GM08714 (cell line): ENCODE measurements around the gene TMEM196.
"Not testable (repeated sequence)": the region's sequence is repeated elsewhere in the genome, so short reads cannot be mapped to it uniquely, and the experiment has no call there.

Experiments used
- H3K4me3 ChIP-seq: fragments of 200-500 bp; sonication (Bioruptor generic); 2 replicates; pipeline ENCODE4 v1.5.1; 2014; ENCODE audit warnings: mild to moderate bottlenecking, low read length, inconsistent platforms
- ZNF274 ChIP-seq: IDR thresholded peaks from 2 replicates; pipeline ENCODE4 v1.6.1; 2012; ENCODE audit warnings: mild to moderate bottlenecking, low read depth, low read length

TMEM196 gene

GRCh38 chr7:19744075-19744474 lies 29.3 kb downstream of the TMEM196 start:
- no peak for TF ChIP-seq ZNF274
- H3K4me3 ChIP-seq: no peak overlapping the region

- TF ChIP-seq ZNF274: no peak
- no peak overlapping the region for H3K4me3 ChIP-seq
Measured at GRCh38 chr7:19728716-19729115, 44.7 kb downstream of the TMEM196 start.

DNA sequence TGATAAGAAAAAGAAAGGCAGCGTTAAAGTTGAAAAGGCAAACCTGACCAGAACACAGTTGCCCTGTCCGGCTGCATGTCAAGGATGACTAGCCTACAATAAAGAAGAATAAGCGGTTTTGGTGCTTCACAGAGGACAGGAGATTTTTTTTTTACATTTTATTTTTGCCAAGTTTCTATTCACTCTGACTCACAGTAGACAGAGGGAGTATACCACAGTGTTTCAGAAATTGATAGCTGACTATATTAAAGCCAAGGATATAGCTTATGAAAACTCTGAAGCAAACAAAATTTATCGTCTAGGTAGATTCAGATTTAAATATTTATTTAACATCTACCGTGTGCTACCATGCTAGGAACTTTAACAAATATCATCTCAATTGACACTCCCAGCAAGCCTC lies 47.6 kb downstream of the TMEM196 start:
- H3K4me3 ChIP-seq: no peak overlapping the region
- no peak for TF ChIP-seq ZNF274

- TF ChIP-seq ZNF274: no peak
- H3K4me3 ChIP-seq: no peak overlapping the region
Measured at GRCh38 chr7:19715499-19715898, 57.9 kb downstream of the TMEM196 start.

- H3K4me3 ChIP-seq: no peak overlapping the region
- TF ChIP-seq ZNF274: no peak
Measured at GRCh38 chr7:19713676-19714075, 59.7 kb downstream of the TMEM196 start.

DNA sequence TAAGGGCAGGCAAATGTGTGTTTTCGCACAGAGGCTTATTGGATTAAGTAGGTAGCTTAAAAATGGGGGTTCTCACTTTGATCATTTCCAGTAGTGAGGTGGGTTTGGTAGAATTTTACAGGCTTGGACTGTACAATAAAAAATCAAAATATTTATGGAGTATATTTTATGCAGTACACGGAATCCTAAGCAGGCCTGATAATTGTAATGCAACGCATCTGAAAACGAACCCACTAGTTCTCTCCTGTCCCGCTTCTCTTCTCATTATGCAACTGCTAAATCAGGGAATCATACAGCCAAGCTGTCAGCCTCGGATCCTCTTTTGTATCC lies 64.2 kb downstream of the TMEM196 start:
- no peak for TF ChIP-seq ZNF274
- H3K4me3 ChIP-seq: no peak overlapping the region

GRCh38 chr7:19708397-19709248 lies 64.8 kb downstream of the TMEM196 start, which contains the start of gene POLR1F:
Gene POLR1F (minus strand): TSS chr7:19709037. CDS start chr7:19709016, 21 bp downstream.
- peak within 1 kb of the TSS; percentile 94 for H3K4me3 ChIP-seq
- no peak for TF ChIP-seq ZNF274

DNA sequence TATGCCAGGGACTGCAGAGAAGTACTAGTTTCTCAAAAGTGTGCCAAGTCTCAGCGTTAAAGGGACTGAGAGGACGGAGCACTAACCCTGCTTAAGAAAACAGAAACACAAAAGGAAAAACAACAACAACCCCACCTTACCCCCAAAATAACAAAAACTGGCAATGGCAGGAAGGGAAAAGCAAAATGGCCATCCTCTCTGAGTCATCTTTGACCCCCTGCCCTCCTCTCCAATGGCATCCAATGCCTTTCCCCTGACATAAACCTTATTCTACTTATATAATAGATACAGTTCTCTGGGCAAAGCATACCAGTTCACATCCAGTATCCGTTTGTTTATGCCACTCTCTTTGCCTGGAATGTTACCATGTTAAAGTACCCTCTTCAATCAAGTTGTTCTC lies 66.2 kb downstream of the TMEM196 start:
- no peak for TF ChIP-seq ZNF274
- H3K4me3 ChIP-seq: peak overlapping the region; percentile 94

GRCh38 chr7:19705663-19706062 lies 67.8 kb downstream of the TMEM196 start:
- TF ChIP-seq ZNF274: no peak
- H3K4me3 ChIP-seq: no peak overlapping the region

GRCh38 chr7:19701471-19701870 lies 71.9 kb downstream of the TMEM196 start:
- no peak for TF ChIP-seq ZNF274
- no peak overlapping the region for H3K4me3 ChIP-seq

- no peak for TF ChIP-seq ZNF274
- no peak overlapping the region for H3K4me3 ChIP-seq
Measured at GRCh38 chr7:19700936-19701335, 72.5 kb downstream of the TMEM196 start.

DNA sequence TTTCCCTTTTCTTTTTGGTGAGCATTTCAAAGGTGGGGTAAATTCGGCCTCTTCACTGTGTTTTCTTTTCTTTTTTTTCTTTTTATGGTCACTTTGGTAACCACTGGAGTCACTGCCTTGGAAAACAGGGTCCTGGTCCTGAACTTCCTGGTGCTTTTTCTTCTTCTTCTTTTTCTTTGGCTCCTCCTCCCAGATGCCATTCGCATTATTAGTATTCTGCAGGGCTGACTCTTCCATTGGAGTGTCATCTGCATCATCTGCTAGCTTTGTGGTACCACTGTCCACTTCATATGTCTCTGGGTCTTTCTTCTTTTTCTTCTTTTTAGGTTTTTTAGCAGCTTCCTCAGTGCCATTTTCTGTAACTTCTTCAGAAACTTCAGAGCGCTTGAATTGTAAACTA lies 75.1 kb downstream of the TMEM196 start:
- no peak for TF ChIP-seq ZNF274
- H3K4me3 ChIP-seq: no peak overlapping the region

DNA sequence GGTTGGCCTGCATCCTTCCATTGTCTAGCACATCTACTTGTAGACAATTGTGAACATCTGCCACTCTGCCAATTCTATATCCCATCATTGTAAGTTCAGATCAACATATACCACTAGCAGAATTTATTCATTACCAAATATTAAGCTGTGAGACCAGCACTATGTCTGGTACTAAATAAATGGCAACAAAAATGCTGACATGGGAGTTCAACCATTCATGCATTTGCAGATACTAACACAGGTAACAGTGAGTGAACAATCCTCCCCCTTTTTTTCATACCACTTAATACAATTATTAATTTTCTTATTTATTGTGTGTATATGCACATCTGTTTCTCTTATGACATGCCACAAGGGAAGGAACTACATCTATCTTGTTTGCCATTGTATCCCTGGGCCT lies 76.5 kb downstream of the TMEM196 start:
- H3K4me3 ChIP-seq: no peak overlapping the region
- TF ChIP-seq ZNF274: no peak

- TF ChIP-seq ZNF274: no peak
- no peak overlapping the region for H3K4me3 ChIP-seq
Measured at GRCh38 chr7:19692111-19692828, 81.1 kb downstream of the TMEM196 start.

- TF ChIP-seq ZNF274: no peak
- H3K4me3 ChIP-seq: no peak overlapping the region
Measured at GRCh38 chr7:19690736-19691135, 82.7 kb downstream of the TMEM196 start.

DNA sequence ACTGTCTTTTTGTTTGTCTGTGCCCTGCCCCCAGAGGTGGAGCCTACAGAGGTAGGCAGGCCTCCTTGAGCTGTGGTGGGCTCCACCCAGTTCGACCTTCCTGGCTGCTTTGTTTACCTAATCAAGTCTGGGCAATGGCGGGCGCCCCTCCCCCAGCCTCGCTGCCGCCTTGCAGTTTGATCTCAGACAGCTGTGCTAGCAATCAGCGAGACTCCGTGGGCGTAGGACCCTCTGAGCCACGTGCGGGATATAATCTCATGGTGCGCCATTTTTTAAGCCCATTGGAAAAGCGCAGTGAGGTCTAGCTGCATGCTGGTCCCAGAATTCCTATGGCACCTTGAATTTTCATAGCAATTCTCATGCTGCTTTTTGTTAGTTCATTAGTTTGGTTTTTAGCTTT lies 84.3 kb downstream of the TMEM196 start:
- not testable (repeated sequence) for H3K4me3 ChIP-seq
